ENCODE measurements around the gene AOPEP.

The AOPEP gene

DNA sequence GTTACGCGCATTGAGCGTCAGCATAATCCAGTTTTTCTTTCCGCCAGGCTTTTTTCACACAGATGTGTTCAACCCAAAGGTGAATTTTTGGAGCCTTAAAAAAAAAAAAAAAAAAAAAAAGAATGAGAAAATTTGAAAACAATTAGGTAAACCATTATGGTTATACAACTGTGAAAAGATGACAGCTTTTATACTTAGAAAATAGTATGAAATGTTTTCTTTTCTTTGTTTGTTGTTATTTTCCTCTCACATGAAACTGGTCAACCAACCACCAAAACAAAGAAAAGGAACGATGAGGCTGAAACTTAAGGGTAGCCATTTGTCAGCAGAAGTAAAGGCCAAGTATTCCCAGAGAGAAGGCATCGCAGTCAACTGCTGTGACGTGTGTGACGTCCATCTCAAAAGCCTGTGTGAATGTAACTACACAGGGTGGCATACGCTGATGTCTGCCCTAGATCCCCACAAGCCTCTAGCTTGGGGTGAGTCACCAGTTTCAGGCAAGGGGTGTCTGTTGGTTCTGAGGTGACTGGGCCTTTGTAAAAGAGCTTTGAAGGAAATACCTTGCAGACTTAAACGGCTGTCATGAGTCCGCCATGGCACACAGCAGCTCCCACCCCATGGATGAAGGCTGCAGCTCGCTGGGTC lies 182.9 kb downstream of the AOPEP start:
- Histone ChIP-seq H3K4me2 (ENCODE audit: low read depth, low read length) (no peak overlapping the region), H3K9ac (ENCODE audit: low read length) (no peak overlapping the region), H3K9me2 (replicated peaks; ENCODE audit: insufficient read depth, low read length) (no peaks in the 10 kb centered on the region), H3F3A (ENCODE audit: insufficient read depth, low read length) (no peaks in the 10 kb centered on the region), H3K9me3 (replicated peaks; ENCODE audit: insufficient read depth, low read length) (no peaks in the 10 kb centered on the region), H4K20me1 (ENCODE audit: insufficient read depth, low read length) (no peaks in the 10 kb centered on the region), H3K27ac (ENCODE audit: low read length) (no peak overlapping the region), H3K4me1 (ENCODE audit: low read length) (no peaks in the 10 kb centered on the region), H3K4me3 (ENCODE audit: low read length) (no peak overlapping the region), H3K79me2 (ENCODE audit: low read length) (no peaks in the 10 kb centered on the region), H2AFZ (ENCODE audit: low read length) (no peak overlapping the region), H3K27me3 (replicated peaks; ENCODE audit: insufficient read depth, low read length) (no peaks in the 10 kb centered on the region), H3K36me3 (replicated peaks; ENCODE audit: insufficient read depth, low read length) (no peaks in the 10 kb centered on the region)
- no peak for DNase-seq
- TF ChIP-seq, protein P1, sequence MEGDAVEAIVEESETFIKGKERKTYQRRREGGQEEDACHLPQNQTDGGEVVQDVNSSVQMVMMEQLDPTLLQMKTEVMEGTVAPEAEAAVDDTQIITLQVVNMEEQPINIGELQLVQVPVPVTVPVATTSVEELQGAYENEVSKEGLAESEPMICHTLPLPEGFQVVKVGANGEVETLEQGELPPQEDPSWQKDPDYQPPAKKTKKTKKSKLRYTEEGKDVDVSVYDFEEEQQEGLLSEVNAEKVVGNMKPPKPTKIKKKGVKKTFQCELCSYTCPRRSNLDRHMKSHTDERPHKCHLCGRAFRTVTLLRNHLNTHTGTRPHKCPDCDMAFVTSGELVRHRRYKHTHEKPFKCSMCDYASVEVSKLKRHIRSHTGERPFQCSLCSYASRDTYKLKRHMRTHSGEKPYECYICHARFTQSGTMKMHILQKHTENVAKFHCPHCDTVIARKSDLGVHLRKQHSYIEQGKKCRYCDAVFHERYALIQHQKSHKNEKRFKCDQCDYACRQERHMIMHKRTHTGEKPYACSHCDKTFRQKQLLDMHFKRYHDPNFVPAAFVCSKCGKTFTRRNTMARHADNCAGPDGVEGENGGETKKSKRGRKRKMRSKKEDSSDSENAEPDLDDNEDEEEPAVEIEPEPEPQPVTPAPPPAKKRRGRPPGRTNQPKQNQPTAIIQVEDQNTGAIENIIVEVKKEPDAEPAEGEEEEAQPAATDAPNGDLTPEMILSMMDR (IDR thresholded peaks at IDR 0.05; ENCODE audit: low read length): no peak
- TF ChIP-seq EZH2 (optimal IDR thresholded peaks at IDR 0.05; ENCODE audit: low read depth, low read length): no peak
- no peak for TF ChIP-seq EZH2phosphoT487 (IDR thresholded peaks at IDR 0.05; ENCODE audit: low read length)

DNA sequence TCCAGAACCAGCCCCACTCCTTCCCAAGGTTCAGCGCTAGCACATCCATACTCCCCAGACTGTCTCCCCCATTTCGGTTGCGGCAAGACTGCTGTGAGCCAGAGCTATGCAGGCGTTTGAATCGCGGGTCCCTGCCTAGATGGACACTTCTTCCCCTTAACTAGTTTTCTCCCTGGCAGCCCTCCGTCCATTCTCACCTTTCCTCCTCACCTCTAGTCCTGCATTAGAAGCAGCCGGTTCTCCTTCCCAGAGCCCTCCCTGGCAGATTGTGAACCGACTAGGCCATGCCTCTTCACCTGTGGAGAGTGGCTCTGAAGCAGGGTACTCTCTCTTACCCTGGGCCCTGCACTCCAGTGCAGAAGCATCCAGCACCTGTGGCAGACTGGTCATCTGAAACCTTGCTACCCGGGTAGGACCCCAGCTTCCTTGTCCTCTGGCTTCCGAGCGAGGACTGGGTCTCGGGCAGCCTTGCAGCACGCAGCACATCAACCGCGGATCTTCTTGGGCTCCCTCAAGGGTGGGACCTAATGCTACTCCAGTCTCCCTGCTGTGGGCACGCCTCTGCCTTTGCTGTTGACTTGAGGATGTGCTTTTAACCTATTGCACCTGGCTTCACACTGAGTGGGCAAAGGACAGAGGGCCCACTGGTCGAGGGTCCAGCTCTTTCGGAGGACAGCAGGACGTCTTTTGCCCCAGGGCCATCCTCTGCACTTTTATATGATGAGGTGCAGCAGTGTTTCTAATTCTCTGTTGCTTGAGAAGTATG lies 183.6 kb downstream of the AOPEP start:
- Histone ChIP-seq H3F3A (ENCODE audit: insufficient read depth, low read length) (no peaks in the 10 kb centered on the region), H3K79me2 (ENCODE audit: low read length) (no peaks in the 10 kb centered on the region), H3K9me3 (replicated peaks; ENCODE audit: insufficient read depth, low read length) (no peaks in the 10 kb centered on the region), H4K20me1 (ENCODE audit: insufficient read depth, low read length) (no peaks in the 10 kb centered on the region), H3K9ac (ENCODE audit: low read length) (no peak overlapping the region), H3K4me3 (ENCODE audit: low read length) (no peak overlapping the region), H3K27me3 (replicated peaks; ENCODE audit: insufficient read depth, low read length) (no peaks in the 10 kb centered on the region), H2AFZ (ENCODE audit: low read length) (no peak overlapping the region), H3K9me2 (replicated peaks; ENCODE audit: insufficient read depth, low read length) (no peaks in the 10 kb centered on the region), H3K27ac (ENCODE audit: low read length) (no peak overlapping the region), H3K36me3 (replicated peaks; ENCODE audit: insufficient read depth, low read length) (no peaks in the 10 kb centered on the region), H3K4me2 (ENCODE audit: low read depth, low read length) (no peak overlapping the region), H3K4me1 (ENCODE audit: low read length) (no peaks in the 10 kb centered on the region)
- DNase-seq: no peak
- TF ChIP-seq EZH2phosphoT487 (IDR thresholded peaks at IDR 0.05; ENCODE audit: low read length) (no peak), EZH2 (optimal IDR thresholded peaks at IDR 0.05; ENCODE audit: low read depth, low read length) (no peak)
- TF ChIP-seq, protein P1 (IDR thresholded peaks at IDR 0.05; ENCODE audit: low read length): no peak

DNA sequence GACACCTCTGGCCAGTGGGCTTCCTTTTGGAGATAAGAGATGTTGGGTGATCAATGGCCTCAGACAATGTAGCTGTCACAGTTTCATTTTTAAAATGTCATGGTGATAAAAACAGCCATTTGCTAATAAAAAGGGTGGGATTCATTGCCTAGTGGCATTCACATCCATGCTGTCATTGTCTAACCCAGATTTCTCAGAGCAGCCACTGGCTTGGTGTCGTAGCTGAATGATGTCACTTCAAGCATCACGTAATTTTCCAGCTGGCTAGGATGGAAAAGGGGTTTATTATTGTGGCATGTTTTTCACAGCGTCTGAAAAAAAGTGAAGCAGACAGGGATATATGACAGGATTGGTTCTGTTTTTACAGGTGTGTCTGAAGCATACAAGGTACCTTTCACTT lies 184.7 kb downstream of the AOPEP start:
- Histone ChIP-seq H3K4me3 (ENCODE audit: low read length) (no peak overlapping the region), H3K9ac (ENCODE audit: low read length) (no peak overlapping the region), H3K79me2 (ENCODE audit: low read length) (no peaks in the 10 kb centered on the region), H3K27ac (ENCODE audit: low read length) (no peak overlapping the region), H3K36me3 (replicated peaks; ENCODE audit: insufficient read depth, low read length) (no peaks in the 10 kb centered on the region), H2AFZ (ENCODE audit: low read length) (no peak overlapping the region), H3F3A (ENCODE audit: insufficient read depth, low read length) (no peaks in the 10 kb centered on the region), H3K27me3 (replicated peaks; ENCODE audit: insufficient read depth, low read length) (no peaks in the 10 kb centered on the region), H3K9me3 (replicated peaks; ENCODE audit: insufficient read depth, low read length) (no peaks in the 10 kb centered on the region), H4K20me1 (ENCODE audit: insufficient read depth, low read length) (no peaks in the 10 kb centered on the region), H3K4me1 (ENCODE audit: low read length) (no peaks in the 10 kb centered on the region), H3K9me2 (replicated peaks; ENCODE audit: insufficient read depth, low read length) (no peaks in the 10 kb centered on the region), H3K4me2 (ENCODE audit: low read depth, low read length) (no peak overlapping the region)
- TF ChIP-seq EZH2phosphoT487 (IDR thresholded peaks at IDR 0.05; ENCODE audit: low read length) (no peak), EZH2 (optimal IDR thresholded peaks at IDR 0.05; ENCODE audit: low read depth, low read length) (no peak)
- TF ChIP-seq, protein P1 (IDR thresholded peaks at IDR 0.05; ENCODE audit: low read length): no peak
- no peak for DNase-seq

All from MM.1S (cell line).